Ascending aorta (tissue), 2 donors: ENCODE results near the gene TMEM97. TPM values are rescaled to one million over a fixed set of nuclear protein-coding genes. Genes with fewer than 3 reads are reported as not detected.

ENCODE experiments used
- DNase-seq, 2 donors: peaks; one replicate each; pipeline ENCODE4 v3.0.0-alpha.2; 2019; ENCODE audit warnings: low spot score in 2 of 2
- H3K27ac ChIP-seq, 2 donors: fragments of 200-600 bp; sonication (generic); one replicate each; pipeline ENCODE4 v1.5.1; 2016 to 2017; ENCODE audit warnings: mild to moderate bottlenecking in 1 of 2
- H3K27me3 ChIP-seq: fragments of 200-600 bp; sonication (generic); one replicate; pipeline ENCODE4 v1.5.1; 2017
- H3K36me3 ChIP-seq, 2 donors: fragments of 200-600 bp; sonication (generic); one replicate each; pipeline ENCODE4 v1.5.1; 2016
- H3K4me1 ChIP-seq, 2 donors: fragments of 200-600 bp; sonication (generic); one replicate each; pipeline ENCODE4 v1.5.1; 2016 to 2017; ENCODE audit warnings: mild to moderate bottlenecking in 1 of 2
- H3K4me3 ChIP-seq, 2 donors: fragments of 200-600 bp; sonication (generic); one replicate each; pipeline ENCODE4 v1.5.1; 2016 to 2017; ENCODE audit warnings: mild to moderate bottlenecking in 1 of 2
- H3K9me3 ChIP-seq, 2 donors: fragments of 200-600 bp; sonication (generic); one replicate each; pipeline ENCODE4 v1.5.1; 2016
- CTCF ChIP-seq, 3 experiments: fragments of 200-600 bp in 2 of 3; fragments of 450-650 bp in 1 of 3; sonication (generic) in 2 of 3; IDR thresholded peaks; one replicate each; pipeline ENCODE4 v1.5.1; 2016 to 2019; ENCODE audit warnings: antibody characterized with exemption in 3 of 3, mild to moderate bottlenecking in 1 of 3, moderate library complexity in 1 of 3
- intact Hi-C: fragments of 100-400 bp; cut with DNase I; formaldehyde crosslinking; loops from one replicate; pipeline ENCODE4 v1.15.1; 2023
- total RNA-seq: library from RNA; depleted of rRNA; stranded (reverse); fragments of >200 nt; gene quantifications from one replicate; pipeline ENCODE4 v1.1.0, GENCODE V29; 2016

The TMEM97 gene
- total RNA-seq, 1 donor from 2014 or later, result not detected

GRCh38 chr17:28331891-28332420 lies 13.0 kb downstream of the TMEM97 start:
- intact Hi-C loops, result no loop called here

GRCh38 chr17:28333083-28333746 lies 14.2 kb downstream of the TMEM97 start:
- Histone ChIP-seq H3K27ac (no peak overlapping the region), H3K36me3 (peaks cover 31 to 34% of the 10 kb centered on the region in 2 donors), H3K9me3 (no peaks in the 10 kb centered on the region), H3K4me1 (peaks cover 23 to 31% of the 10 kb centered on the region in 2 donors), H3K4me3 (no peak overlapping the region), H3K27me3 (no peaks in the 10 kb centered on the region)
- intact Hi-C loops, result no loop called here
- no peak for TF ChIP-seq CTCF (IDR thresholded peaks at IDR 0.05)
- DNase-seq, result no peak

More at GRCh38 chr17:28331891-28332420, 13.0 kb downstream of the TMEM97 start:
- no peak overlapping the region for H3K27ac ChIP-seq
- peaks cover 32 to 44% of the 10 kb centered on the region in 2 donors for H3K36me3 ChIP-seq
- H3K4me3 ChIP-seq, result no peak overlapping the region
- no peaks in the 10 kb centered on the region for H3K27me3 ChIP-seq
- H3K9me3 ChIP-seq, result no peaks in the 10 kb centered on the region
- no peak for TF ChIP-seq CTCF (IDR thresholded peaks at IDR 0.05)
- peaks cover 11 to 19% of the 10 kb centered on the region in 2 donors for H3K4me1 ChIP-seq
- DNase-seq, result no peak

GRCh38 chr17:28334171-28334570 lies 15.2 kb downstream of the TMEM97 start:
- Histone ChIP-seq H3K4me1 (peaks cover 27 to 36% of the 10 kb centered on the region in 2 donors), H3K36me3 (peaks cover 21 to 24% of the 10 kb centered on the region in 2 donors), H3K4me3 (peak overlapping the region; percentile 93 to 95), H3K9me3 (no peaks in the 10 kb centered on the region), H3K27me3 (no peaks in the 10 kb centered on the region), H3K27ac (peak overlapping the region in 1 of 2 donors; percentile 96)
- DNase-seq, result no peak
- no peak for TF ChIP-seq CTCF (IDR thresholded peaks at IDR 0.05)
- intact Hi-C loops, result no loop called here

GRCh38 chr17:28334666-28335200 lies 15.7 kb downstream of the TMEM97 start:
- Histone ChIP-seq H3K4me1 (peaks cover 27 to 36% of the 10 kb centered on the region in 2 donors), H3K9me3 (no peaks in the 10 kb centered on the region), H3K36me3 (peaks cover 16 to 25% of the 10 kb centered on the region in 2 donors), H3K4me3 (peak overlapping the region; percentile 93 to 95), H3K27me3 (no peaks in the 10 kb centered on the region), H3K27ac (peak overlapping the region; percentile 85 to 96)
- no peak for DNase-seq
- TF ChIP-seq CTCF (IDR thresholded peaks at IDR 0.05), result no peak
- intact Hi-C loops, result loop anchor here (1.0 to 5.0 kb wide), 5 partner anchors 15 to 313 kb away; partner anchors contain the start of genes BLTP2, NLK, POLDIP2 and SARM1

- Histone ChIP-seq H3K36me3 (peaks cover 17 to 26% of the 10 kb centered on the region in 2 donors), H3K27me3 (no peaks in the 10 kb centered on the region), H3K4me3 (peak within 1 kb of the TSS; percentile 93 to 95), H3K9me3 (no peaks in the 10 kb centered on the region), H3K27ac (peak within 1 kb of the TSS; percentile 93 to 96), H3K4me1 (peaks cover 27 to 36% of the 10 kb centered on the region in 2 donors)
- intact Hi-C loops, result loop anchor here (1.0 to 5.0 kb wide), 5 partner anchors 16 to 312 kb away; partner anchors contain the start of genes BLTP2, NLK, POLDIP2 and SARM1
- DNase-seq, result peak; percentile 99 to 100
- no peak for TF ChIP-seq CTCF (IDR thresholded peaks at IDR 0.05)
Observed at GRCh38 chr17:28335201-28335958, 16.4 kb downstream of the TMEM97 start, which contains the start of the genes IFT20 and TNFAIP1. Gene IFT20, minus strand, starts transcription at chr17:28335472. Its CDS starts 3,487 bp downstream, at chr17:28331985. Gene TNFAIP1, plus strand, starts transcription at chr17:28335761. Its CDS starts 3,761 bp downstream, at chr17:28339522.
